HG03135 (cell line): ENCODE measurements around the gene COPS6.
A peak's percentile ranks its signal among the peaks of the same experiment; 100 is the strongest.

Experiments used
- ATAC-seq: cut with Tn5 transposase; IDR thresholded peaks from one replicate; pipeline ENCODE4 v1.9.1; 2021; ENCODE audit warnings: mild to moderate bottlenecking, moderate library complexity; ENCODE audit not compliant: unreplicated experiment

COPS6 gene

GRCh38 chr7:100088621-100089457 lies at the start of gene COPS6:
COPS6 (plus strand) TSS chr7:100088969; CDS start chr7:100088991, 22 bp downstream.
- peak; percentile 49 for ATAC-seq

GRCh38 chr7:100040575-100040974 lies 48.2 kb upstream of the COPS6 start:
- ATAC-seq = no peak

GRCh38 chr7:100044718-100045117 lies 44.1 kb upstream of the COPS6 start:
- no peak for ATAC-seq

GRCh38 chr7:100048680-100049079 lies 40.1 kb upstream of the COPS6 start:
- ATAC-seq = no peak

GRCh38 chr7:100049441-100050291 lies 39.1 kb upstream of the COPS6 start, which contains the start of gene ZSCAN21:
ZSCAN21 (plus strand) TSS chr7:100049774; CDS start chr7:100057007, 7,233 bp downstream.
- peak; percentile 89 for ATAC-seq

- no peak for ATAC-seq
Measured at GRCh38 chr7:100051611-100052010, 37.2 kb upstream of the COPS6 start.

- no peak for ATAC-seq
Measured at GRCh38 chr7:100053215-100053614, 35.6 kb upstream of the COPS6 start.

- no peak for ATAC-seq
Measured at GRCh38 chr7:100057006-100057405, 31.8 kb upstream of the COPS6 start.

- ATAC-seq = no peak
Measured at GRCh38 chr7:100059251-100059739, 29.5 kb upstream of the COPS6 start.

GRCh38 chr7:100061518-100062193 lies 27.1 kb upstream of the COPS6 start:
- no peak for ATAC-seq

GRCh38 chr7:100063376-100063775 lies 25.4 kb upstream of the COPS6 start:
- ATAC-seq = no peak

GRCh38 chr7:100064162-100064561 lies 24.6 kb upstream of the COPS6 start:
- ATAC-seq = no peak

GRCh38 chr7:100065452-100066186 lies 23.1 kb upstream of the COPS6 start:
- ATAC-seq = no peak

- ATAC-seq = no peak
Measured at GRCh38 chr7:100066953-100067352, 21.8 kb upstream of the COPS6 start.

GRCh38 chr7:100069991-100070390 lies 18.8 kb upstream of the COPS6 start:
- ATAC-seq = no peak

GRCh38 chr7:100071018-100071723 lies 17.6 kb upstream of the COPS6 start:
- ATAC-seq = no peak

GRCh38 chr7:100072462-100072861 lies 16.3 kb upstream of the COPS6 start:
- no peak for ATAC-seq

GRCh38 chr7:100074841-100075240 lies 13.9 kb upstream of the COPS6 start:
- no peak for ATAC-seq

- ATAC-seq = no peak
Measured at GRCh38 chr7:100075418-100075817, 13.4 kb upstream of the COPS6 start.

GRCh38 chr7:100077205-100077604 lies 11.6 kb upstream of the COPS6 start:
- no peak for ATAC-seq
